NB4 (cell line): ENCODE data around the gene SP9.

Experiments used
- MYC ChIP-seq: IDR thresholded peaks from 2 replicates; pipeline ENCODE4 v1.6.1; 2011; ENCODE audit warnings: low read depth, low read length
- POLR2A ChIP-seq: IDR thresholded peaks from 2 replicates; pipeline ENCODE4 v1.6.1; 2011; ENCODE audit warnings: mild to moderate bottlenecking; ENCODE audit not compliant: insufficient read length; ENCODE audit errors: extremely low read depth
- TF ChIP-seq, protein P1 (sequence below): IDR thresholded peaks from one replicate; pipeline ENCODE4 v1.5.1; 2012; ENCODE audit warnings: low read depth, low read length

DNA sequence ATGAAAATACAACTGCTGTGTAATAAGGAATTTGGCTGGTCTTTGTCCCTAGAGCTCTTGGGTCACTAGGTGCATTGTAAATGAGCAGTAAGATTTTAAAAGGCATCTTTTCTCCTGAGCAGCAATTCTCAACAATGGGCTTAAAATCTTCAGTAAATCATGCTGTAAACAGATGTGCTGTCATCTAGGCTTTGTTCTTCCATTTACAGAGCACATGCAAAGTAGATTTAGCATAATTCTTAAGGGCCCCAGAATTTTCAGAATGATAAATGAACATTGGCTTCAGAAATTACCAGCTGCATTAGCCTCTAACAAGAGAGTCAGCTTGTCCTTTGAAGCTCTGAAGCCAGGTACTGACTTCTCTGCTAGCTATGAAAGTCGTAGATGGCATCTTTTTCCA is 33.9 kb downstream of the SP9 start:
- TF ChIP-seq, protein P1, sequence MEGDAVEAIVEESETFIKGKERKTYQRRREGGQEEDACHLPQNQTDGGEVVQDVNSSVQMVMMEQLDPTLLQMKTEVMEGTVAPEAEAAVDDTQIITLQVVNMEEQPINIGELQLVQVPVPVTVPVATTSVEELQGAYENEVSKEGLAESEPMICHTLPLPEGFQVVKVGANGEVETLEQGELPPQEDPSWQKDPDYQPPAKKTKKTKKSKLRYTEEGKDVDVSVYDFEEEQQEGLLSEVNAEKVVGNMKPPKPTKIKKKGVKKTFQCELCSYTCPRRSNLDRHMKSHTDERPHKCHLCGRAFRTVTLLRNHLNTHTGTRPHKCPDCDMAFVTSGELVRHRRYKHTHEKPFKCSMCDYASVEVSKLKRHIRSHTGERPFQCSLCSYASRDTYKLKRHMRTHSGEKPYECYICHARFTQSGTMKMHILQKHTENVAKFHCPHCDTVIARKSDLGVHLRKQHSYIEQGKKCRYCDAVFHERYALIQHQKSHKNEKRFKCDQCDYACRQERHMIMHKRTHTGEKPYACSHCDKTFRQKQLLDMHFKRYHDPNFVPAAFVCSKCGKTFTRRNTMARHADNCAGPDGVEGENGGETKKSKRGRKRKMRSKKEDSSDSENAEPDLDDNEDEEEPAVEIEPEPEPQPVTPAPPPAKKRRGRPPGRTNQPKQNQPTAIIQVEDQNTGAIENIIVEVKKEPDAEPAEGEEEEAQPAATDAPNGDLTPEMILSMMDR: no peak
- TF ChIP-seq MYC (no peak), POLR2A (no peak)
